22Rv1 (cell line): Measurements from ENCODE around the gene TTLL5.

Experiments
- H3K27ac ChIP-seq: fragments of 450-650 bp; 2 replicates; pipeline ENCODE4 v1.5.1; 2017
- CTCF ChIP-seq: fragments of 450-650 bp; IDR thresholded peaks from 2 replicates; pipeline ENCODE4 v1.5.1; 2017; ENCODE audit warnings: mild to moderate bottlenecking
- ZFX ChIP-seq: fragments of 450-650 bp; IDR thresholded peaks from 2 replicates; pipeline ENCODE4 v1.6.1; 2017; ENCODE audit warnings: antibody characterized with exemption, borderline replicate concordance

TTLL5 gene

DNA sequence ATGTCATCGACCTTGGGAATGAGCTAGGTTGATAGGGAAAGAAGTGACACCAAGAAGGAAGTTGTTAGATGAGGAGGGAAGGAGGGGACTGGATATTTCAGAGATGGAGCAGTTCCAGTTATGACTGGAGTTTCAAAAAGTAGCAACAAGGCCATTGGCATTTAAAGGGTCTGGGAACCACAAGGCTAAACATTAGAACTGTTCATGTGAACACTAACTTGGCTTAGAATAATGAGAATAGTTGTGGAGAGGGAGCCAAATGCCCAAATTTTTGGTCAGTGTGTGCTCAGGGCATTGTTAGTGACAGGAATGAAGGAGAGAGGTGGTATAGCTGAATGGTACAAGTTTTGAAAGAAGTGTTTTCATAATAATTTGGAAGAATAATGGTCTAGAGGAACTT lies 341.3 kb downstream of the TTLL5 start:
- no peak for TF ChIP-seq CTCF
- TF ChIP-seq ZFX, result no peak

More for the DNA sequence above, 341.3 kb downstream of the TTLL5 start:
- no peak overlapping the region for H3K27ac ChIP-seq
